Ovary (tissue), 3 donors: Measurements from ENCODE around the gene LYRM4.

Source experiments
- POLR2A ChIP-seq: fragments of 450-650 bp; IDR thresholded peaks from one replicate; pipeline ENCODE4 v1.6.1; 2017; ENCODE audit warnings: antibody characterized with exemption, mild to moderate bottlenecking, moderate library complexity
- TF ChIP-seq, protein P1 (sequence below), 3 donors: fragments of 450-650 bp in 2 of 3; fragments of 200-600 bp in 1 of 3; IDR thresholded peaks; one replicate each; pipeline versions ENCODE4 v1.5.1 to v1.8.0; 2016 to 2022; ENCODE audit warnings: antibody characterized with exemption in 3 of 3, mild to moderate bottlenecking in 1 of 3
- donor health status: DM: no; HTN: no; CAD: no.

DNA sequence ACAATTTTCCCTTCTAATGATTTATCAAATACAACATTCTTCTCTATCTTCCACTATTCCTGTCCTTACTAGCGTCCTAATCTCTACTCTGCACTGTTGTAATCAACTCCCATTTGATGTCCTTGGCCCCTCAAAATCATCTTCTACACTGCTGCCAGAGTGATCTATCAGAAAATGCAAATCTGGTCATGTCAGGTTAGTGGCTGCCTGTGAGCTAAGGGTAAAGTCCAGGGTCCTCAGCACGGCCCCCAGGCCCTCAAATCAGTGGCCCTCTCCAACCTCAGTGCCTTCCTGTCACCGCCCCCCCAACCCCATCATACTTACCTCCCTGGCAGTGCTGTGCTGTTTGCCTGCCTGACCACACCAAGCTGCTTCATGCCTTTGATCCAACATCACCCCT, 3.8 kb downstream of the LYRM4 start:
- TF ChIP-seq, protein P1, sequence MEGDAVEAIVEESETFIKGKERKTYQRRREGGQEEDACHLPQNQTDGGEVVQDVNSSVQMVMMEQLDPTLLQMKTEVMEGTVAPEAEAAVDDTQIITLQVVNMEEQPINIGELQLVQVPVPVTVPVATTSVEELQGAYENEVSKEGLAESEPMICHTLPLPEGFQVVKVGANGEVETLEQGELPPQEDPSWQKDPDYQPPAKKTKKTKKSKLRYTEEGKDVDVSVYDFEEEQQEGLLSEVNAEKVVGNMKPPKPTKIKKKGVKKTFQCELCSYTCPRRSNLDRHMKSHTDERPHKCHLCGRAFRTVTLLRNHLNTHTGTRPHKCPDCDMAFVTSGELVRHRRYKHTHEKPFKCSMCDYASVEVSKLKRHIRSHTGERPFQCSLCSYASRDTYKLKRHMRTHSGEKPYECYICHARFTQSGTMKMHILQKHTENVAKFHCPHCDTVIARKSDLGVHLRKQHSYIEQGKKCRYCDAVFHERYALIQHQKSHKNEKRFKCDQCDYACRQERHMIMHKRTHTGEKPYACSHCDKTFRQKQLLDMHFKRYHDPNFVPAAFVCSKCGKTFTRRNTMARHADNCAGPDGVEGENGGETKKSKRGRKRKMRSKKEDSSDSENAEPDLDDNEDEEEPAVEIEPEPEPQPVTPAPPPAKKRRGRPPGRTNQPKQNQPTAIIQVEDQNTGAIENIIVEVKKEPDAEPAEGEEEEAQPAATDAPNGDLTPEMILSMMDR (IDR thresholded peaks at IDR 0.05), result no peak
- no peak for TF ChIP-seq POLR2A
